GM19468 (cell line): ENCODE results near the gene TENM4.
"Not testable (repeated sequence)": the region's sequence is repeated elsewhere in the genome, so short reads cannot be mapped to it uniquely, and the experiment has no call there.

Experiments
- ATAC-seq: cut with Tn5 transposase; IDR thresholded peaks from one replicate; pipeline ENCODE4 v1.9.1; 2021; ENCODE audit warnings: mild to moderate bottlenecking, moderate library complexity, moderate number of reproducible peaks; ENCODE audit not compliant: unreplicated experiment; ENCODE audit errors: extremely low read depth

Gene TENM4

GRCh38 chr11:79196950-79197349 is 243.9 kb downstream of the TENM4 start:
- ATAC-seq, result no peak

GRCh38 chr11:79195209-79195608 is 245.6 kb downstream of the TENM4 start:
- ATAC-seq, result no peak

DNA sequence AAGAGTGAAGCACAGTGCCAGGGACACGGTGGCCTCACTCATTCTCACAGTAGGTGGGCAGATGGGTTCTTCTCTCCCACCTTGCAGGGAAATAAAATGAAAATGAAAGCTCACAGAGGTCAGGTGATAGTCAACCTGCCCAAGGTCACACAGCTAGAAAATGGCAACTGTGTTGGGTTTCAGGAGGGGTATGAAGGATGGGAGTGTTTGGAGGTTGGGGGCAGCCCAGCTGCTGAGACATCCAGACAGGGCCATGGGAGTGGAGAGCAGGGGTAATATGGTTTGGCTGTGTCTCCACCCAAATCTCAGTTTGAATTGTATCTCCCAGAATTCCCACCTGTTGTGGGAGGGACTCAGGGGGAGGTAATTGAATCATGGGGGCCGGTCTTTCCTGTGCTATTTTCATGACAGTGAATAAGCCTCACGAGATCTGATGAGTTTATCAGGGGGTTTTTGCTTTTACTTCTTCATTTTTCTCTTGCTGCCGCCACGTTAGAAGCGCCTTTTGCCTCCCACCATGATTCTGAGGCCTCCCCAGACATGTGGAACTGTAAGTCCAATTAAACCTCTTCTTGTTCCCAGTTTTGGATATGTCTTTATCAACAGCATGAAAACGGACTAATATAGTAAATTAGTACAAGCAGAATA is 247.0 kb downstream of the TENM4 start:
- no peak for ATAC-seq

DNA sequence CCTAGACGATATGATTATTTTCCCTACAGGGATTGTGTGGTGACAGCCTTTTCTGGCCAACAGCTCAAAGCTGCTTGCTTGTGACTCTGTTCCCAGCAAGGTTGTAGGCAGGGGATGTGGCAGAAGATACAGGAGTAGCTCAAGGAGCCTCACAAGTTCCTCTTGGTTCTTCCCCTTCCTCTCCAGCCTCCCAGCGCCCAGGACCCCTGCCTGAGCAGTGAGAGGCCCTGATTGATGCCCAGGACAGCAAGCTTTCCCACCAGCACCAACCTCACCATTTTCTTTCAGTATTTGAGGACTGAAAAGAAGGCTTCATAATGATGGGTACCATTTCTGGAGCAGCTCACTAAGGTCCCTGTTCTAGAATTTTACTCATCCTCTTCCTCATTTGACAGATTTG is 248.0 kb downstream of the TENM4 start:
- ATAC-seq, result no peak

DNA sequence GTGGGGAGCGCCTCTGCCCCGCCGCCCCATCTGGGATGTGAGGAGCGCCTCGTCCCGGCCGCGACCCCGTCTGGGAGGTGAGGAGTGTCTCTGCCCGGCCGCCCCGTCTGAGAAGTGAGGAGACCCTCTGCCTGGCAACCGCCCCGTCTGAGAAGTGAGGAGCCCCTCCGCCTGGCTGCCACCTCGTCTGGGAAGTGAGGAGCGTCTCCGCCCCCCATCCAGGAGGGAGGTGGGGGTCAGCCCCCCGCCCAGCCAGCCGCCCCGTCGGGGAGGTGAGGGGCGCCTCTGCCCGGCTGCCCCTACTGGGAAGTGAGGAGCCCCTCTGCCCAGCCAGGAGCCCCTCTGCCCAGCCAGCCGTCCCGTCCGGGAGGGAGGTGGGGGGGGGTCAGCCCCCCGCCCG is 249.1 kb downstream of the TENM4 start:
- not testable (repeated sequence) for ATAC-seq

GRCh38 chr11:79190553-79190952 is 250.3 kb downstream of the TENM4 start:
- not testable (repeated sequence) for ATAC-seq

- no peak for ATAC-seq
Measured at GRCh38 chr11:79189601-79190000, 251.2 kb downstream of the TENM4 start.

- ATAC-seq, result no peak
Measured at GRCh38 chr11:79189055-79189454, 251.8 kb downstream of the TENM4 start.

- no peak for ATAC-seq
Measured at GRCh38 chr11:79186669-79187068, 254.2 kb downstream of the TENM4 start.

DNA sequence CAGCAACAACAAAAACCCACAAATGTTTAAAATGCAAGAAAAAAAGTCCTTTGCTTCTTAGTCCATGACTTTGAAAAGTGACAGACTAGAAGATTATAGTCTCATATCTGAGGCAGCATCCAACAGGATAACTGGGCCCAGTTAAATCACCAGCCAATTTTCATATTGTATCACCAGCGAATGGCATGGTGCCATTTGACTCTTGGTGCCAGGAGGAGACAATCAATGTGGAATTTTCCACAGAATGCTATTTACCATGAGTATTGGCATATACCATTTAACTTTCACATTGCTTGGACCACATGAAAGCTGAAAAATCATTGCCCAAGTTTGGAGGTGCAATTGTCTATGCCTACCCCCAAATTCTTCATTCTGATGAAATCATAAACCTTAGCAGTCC is 255.5 kb downstream of the TENM4 start:
- no peak for ATAC-seq

- ATAC-seq, result no peak
Measured at GRCh38 chr11:79184285-79184684, 256.5 kb downstream of the TENM4 start.

- ATAC-seq, result no peak
Measured at GRCh38 chr11:79182794-79183193, 258.0 kb downstream of the TENM4 start.

- no peak for ATAC-seq
Measured at GRCh38 chr11:79179087-79179486, 261.7 kb downstream of the TENM4 start.

DNA sequence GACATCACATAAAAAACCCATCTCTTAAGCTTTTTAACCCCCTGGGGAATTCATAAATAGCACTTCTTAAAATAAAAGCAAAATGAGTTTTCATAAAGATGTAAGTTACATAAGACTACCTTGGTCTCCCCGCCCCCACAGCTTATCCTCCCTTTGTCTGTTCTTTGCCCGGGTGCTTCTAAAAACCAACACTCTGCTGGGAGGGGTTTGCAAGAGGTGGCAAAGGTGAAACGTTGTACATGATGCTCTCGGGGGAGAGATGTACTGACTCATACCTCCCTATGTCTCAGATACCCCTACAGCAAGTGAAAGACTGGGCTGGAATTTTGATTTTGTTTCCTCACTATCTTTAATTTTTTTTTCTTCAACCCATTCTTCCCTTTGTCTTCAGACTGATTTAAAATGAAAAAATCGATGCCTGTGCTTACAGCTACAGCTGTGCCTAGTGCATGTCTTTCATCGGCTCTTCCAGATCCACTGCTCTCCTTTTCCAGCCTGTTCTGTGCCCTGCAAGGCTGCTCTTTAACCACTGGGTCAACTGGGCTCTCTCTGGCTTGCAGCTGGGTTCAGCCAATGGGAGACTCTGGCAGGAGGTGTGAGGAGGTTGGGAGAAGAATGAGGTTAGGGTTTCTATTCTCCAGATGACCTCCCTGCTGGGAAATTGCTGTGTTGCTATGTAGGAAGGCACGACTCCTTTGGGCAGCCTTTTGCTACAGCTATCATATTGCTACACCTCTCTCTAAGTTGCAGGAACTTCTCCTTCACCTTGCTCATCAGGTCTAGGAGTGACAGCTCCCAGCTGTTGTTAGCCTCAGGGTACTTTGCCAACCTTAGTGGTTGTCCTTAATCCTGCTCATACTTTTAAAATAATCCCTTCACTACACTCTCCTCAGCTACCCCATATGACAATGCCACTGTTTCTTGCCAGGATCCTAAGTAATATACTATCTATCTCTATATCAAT is 266.5 kb downstream of the TENM4 start:
- ATAC-seq, result no peak

GRCh38 chr11:79173615-79174014 is 267.2 kb downstream of the TENM4 start:
- no peak for ATAC-seq

- ATAC-seq, result no peak
Measured at GRCh38 chr11:79170321-79170720, 270.5 kb downstream of the TENM4 start.

DNA sequence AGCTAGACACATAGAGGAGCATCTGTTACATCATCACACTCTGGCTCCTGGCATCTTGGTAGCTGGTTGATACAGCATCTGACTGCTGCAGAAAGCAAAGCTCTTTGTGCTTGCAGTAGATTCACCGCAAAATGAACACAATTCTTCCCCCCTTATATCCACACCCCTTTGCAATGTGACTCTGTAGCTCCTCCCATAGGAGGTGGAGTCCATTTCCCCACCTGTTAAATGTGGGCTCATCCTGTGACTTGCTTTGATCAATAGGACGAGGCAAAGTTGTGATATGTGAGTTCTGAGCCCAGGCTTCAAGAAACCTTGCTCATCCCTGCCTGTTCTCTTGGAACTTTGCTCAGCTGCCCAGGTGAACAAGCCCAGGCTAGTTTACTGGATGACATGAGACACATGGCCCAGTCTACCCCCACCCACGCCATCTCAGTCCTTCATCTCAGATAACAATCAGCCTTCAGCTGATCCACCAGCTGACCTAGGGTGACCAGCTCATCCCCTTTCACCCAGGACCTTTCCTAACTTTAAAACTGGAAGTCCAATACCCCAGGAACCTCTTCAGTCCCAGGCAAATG is 272.2 kb downstream of the TENM4 start:
- no peak for ATAC-seq

GRCh38 chr11:79167510-79168188 is 273.2 kb downstream of the TENM4 start:
- no peak for ATAC-seq

DNA sequence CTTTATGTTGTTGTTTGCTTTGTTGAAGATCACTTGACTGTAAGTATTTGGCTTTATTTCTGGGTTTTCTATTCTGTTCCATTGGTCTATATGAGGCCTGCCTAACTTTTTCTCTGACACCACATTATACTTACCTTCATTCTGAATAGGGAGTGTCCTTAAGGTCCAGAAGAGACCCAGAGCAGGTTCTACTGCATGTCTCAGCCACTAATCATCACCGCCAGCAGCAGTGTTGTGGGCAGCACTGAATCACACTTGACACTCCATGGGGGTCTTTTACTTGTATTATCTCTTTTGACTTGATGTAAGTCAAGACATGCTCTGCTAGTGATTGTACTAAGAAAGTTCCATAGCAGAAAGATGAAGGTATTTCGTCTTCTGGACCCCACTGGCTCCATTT is 274.9 kb downstream of the TENM4 start:
- no peak for ATAC-seq

DNA sequence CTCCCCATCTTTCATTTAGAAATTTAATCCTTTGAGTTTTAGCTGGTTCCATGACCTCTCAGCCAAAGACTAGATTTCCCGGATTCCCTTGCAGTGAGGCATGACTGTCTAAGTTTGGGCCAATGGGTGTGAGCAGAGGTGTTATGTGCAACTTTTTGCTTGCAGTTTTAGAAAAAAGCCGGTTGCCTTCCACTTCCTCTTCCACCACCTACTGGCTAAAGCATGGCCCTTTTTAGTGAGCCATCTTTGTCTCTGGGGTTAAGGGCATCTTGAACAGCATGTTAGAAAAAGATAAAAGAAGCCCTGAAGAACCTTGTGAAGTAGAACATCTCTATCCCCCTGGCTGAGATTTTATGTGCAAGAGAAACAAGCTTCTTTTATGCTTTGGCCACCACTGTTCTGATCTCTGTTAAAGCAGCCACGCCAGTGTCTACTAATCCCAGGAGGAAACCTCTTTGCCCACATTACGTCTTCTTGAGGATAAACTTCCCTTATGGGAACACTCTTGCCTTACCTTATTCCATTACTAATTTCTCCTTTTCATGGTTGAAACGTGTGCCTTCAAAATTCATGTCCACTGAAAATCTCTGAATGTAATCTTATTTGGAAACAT is 279.9 kb downstream of the TENM4 start:
- ATAC-seq, result no peak
